Mesenchymal stem cell (in vitro differentiated cells and primary cell): ENCODE measurements around the gene NTN1.
A peak's percentile ranks its signal among the peaks of the same experiment; 100 is the strongest.

ENCODE experiments used
- DNase-seq: peaks from one replicate; pipeline ENCODE4 v3.0.0-alpha.2; 2013
- H2AFZ ChIP-seq: one replicate; pipeline ENCODE4 v1.6.1; 2013; ENCODE audit warnings: low read depth, mild to moderate bottlenecking, control low read depth, inconsistent platforms, low read length, moderate library complexity
- H2AK5ac ChIP-seq: 2 replicates; pipeline ENCODE4 v1.6.1; 2013; ENCODE audit warnings: low read length, moderate library complexity, mild to moderate bottlenecking, inconsistent platforms; ENCODE audit not compliant: severe bottlenecking
- H2BK120ac ChIP-seq: one replicate; pipeline ENCODE4 v1.6.1; 2013; ENCODE audit warnings: low read depth, mild to moderate bottlenecking, inconsistent platforms, low read length, moderate library complexity
- H2BK12ac ChIP-seq, 2 experiments: one replicate each; pipeline ENCODE4 v1.6.1; 2013; ENCODE audit warnings: inconsistent platforms in 2 of 2, low read length in 2 of 2, mild to moderate bottlenecking in 2 of 2, moderate library complexity in 2 of 2, control low read depth in 1 of 2
- H2BK15ac ChIP-seq: one replicate; pipeline ENCODE4 v1.6.1; 2013; ENCODE audit warnings: mild to moderate bottlenecking, low read depth, inconsistent platforms; ENCODE audit not compliant: poor library complexity, severe bottlenecking
- H2BK5ac ChIP-seq: 2 replicates; pipeline ENCODE4 v1.6.1; 2013; ENCODE audit warnings: low read depth, mild to moderate bottlenecking, low read length, control low read depth, inconsistent platforms; ENCODE audit not compliant: poor library complexity, severe bottlenecking
- H3K14ac ChIP-seq, 2 experiments: one replicate each; pipeline ENCODE4 v1.6.1; 2013; ENCODE audit warnings: inconsistent platforms in 2 of 2, low read length in 2 of 2, control low read depth in 1 of 2, mild to moderate bottlenecking in 1 of 2, moderate library complexity in 1 of 2
- H3K18ac ChIP-seq, 2 experiments: one replicate each; pipeline ENCODE4 v1.6.1; 2013; ENCODE audit warnings: inconsistent platforms in 2 of 2, low read length in 2 of 2, control low read depth in 1 of 2, low read depth in 1 of 2, mild to moderate bottlenecking in 1 of 2
- H3K23ac ChIP-seq, 2 experiments: one replicate each; pipeline ENCODE4 v1.6.1; 2013; ENCODE audit warnings: inconsistent platforms in 2 of 2, low read length in 2 of 2, mild to moderate bottlenecking in 2 of 2, moderate library complexity in 2 of 2, control low read depth in 1 of 2
- H3K27ac ChIP-seq: 2 replicates; pipeline ENCODE4 v1.5.1; 2013; ENCODE audit warnings: mild to moderate bottlenecking, moderate library complexity, low read length, control low read depth, inconsistent platforms; ENCODE audit not compliant: poor library complexity, severe bottlenecking
- H3K27me3 ChIP-seq, 2 experiments: 2 replicates each; pipeline versions ENCODE4 v1.6.1 to v1.7.0; 2013; ENCODE audit warnings: low read length in 2 of 2, mild to moderate bottlenecking in 2 of 2, moderate library complexity in 2 of 2, control low read depth in 1 of 2, inconsistent platforms in 1 of 2; ENCODE audit not compliant: control insufficient read depth in 1 of 2, insufficient read depth in 1 of 2
- H3K36me3 ChIP-seq, 2 experiments: 2 replicates each; pipeline versions ENCODE4 v1.6.1 to v1.7.0; 2013; ENCODE audit warnings: low read length in 2 of 2, control low read depth in 1 of 2, inconsistent platforms in 1 of 2, low read depth in 1 of 2, mild to moderate bottlenecking in 1 of 2; ENCODE audit not compliant: insufficient read depth in 2 of 2, control insufficient read depth in 1 of 2
- H3K4ac ChIP-seq, 2 experiments: one replicate each; pipeline ENCODE4 v1.6.1; 2013; ENCODE audit warnings: inconsistent platforms in 2 of 2, low read length in 2 of 2, mild to moderate bottlenecking in 2 of 2, moderate library complexity in 2 of 2, control low read depth in 1 of 2, low read depth in 1 of 2
- H3K4me1 ChIP-seq: 2 replicates; pipeline ENCODE4 v1.6.1; 2013; ENCODE audit warnings: low read depth, low read length, control low read depth; ENCODE audit not compliant: control insufficient read depth, insufficient read depth
- H3K4me2 ChIP-seq: 2 replicates; pipeline ENCODE4 v1.6.1; 2013; ENCODE audit warnings: low read length, mild to moderate bottlenecking, inconsistent platforms; ENCODE audit not compliant: poor library complexity, severe bottlenecking
- H3K4me3 ChIP-seq, 2 experiments: 2 replicates each; pipeline versions ENCODE4 v1.5.1 to v1.7.0; 2013; ENCODE audit warnings: low read length in 2 of 2, mild to moderate bottlenecking in 2 of 2, control low read depth in 1 of 2, low read depth in 1 of 2; ENCODE audit not compliant: insufficient read depth in 1 of 2
- H3K79me1 ChIP-seq: replicated peaks from 2 replicates; pipeline ENCODE4 v1.6.1; 2013; ENCODE audit warnings: mild to moderate bottlenecking, control low read depth, low read length, inconsistent platforms; ENCODE audit not compliant: poor library complexity, severe bottlenecking
- H3K9ac ChIP-seq: 2 replicates; pipeline ENCODE4 v1.7.0; 2013; ENCODE audit warnings: mild to moderate bottlenecking, low read length, moderate library complexity
- H3K9me3 ChIP-seq: 2 replicates; pipeline ENCODE4 v1.7.0; 2013; ENCODE audit warnings: mild to moderate bottlenecking, low read length; ENCODE audit not compliant: control insufficient read depth
- H4K8ac ChIP-seq: one replicate; pipeline ENCODE4 v1.6.1; 2013; ENCODE audit warnings: inconsistent platforms, mild to moderate bottlenecking, low read length, moderate library complexity
- H4K91ac ChIP-seq: one replicate; pipeline ENCODE4 v1.6.1; 2013; ENCODE audit warnings: mild to moderate bottlenecking, low read length, inconsistent platforms
- WGBS: methylation state at CpG from one replicate; pipeline ENCODE4 v1.1.7; 2013; ENCODE audit warnings: mixed read lengths; 5-methylcytosine and 5-hydroxymethylcytosine counted together

NTN1 gene

GRCh38 chr17:9211133-9211765 is 189.9 kb downstream of the NTN1 start:
- no peak overlapping the region for H3K14ac ChIP-seq
- WGBS, result 58% methylated on average over 13 of the region's 13 CpGs
- H2AFZ ChIP-seq, result no peak overlapping the region
- no peak overlapping the region for H2BK120ac ChIP-seq
- no peaks in the 10 kb centered on the region for H3K79me1 ChIP-seq
- H2BK12ac ChIP-seq, result no peak overlapping the region
- H3K4me2 ChIP-seq, result no peak overlapping the region
- H2BK15ac ChIP-seq, result no peak overlapping the region
- no peak overlapping the region for H4K8ac ChIP-seq
- no peak for DNase-seq
- H2AK5ac ChIP-seq, result no peak overlapping the region
- no peak overlapping the region for H3K9ac ChIP-seq
- H3K27ac ChIP-seq, result no peak overlapping the region
- H4K91ac ChIP-seq, result no peak overlapping the region
- H3K23ac ChIP-seq, result no peak overlapping the region
- no peak overlapping the region for H3K4ac ChIP-seq
- H3K4me3 ChIP-seq, result no peak overlapping the region
- H3K9me3 ChIP-seq, result peaks cover 16% of the 10 kb centered on the region
- H2BK5ac ChIP-seq, result no peak overlapping the region
- H3K27me3 ChIP-seq, result peaks cover 12 to 23% of the 10 kb centered on the region in 2 experiments
- no peak overlapping the region for H3K18ac ChIP-seq
- no peaks in the 10 kb centered on the region for H3K36me3 ChIP-seq
- peaks cover 4% of the 10 kb centered on the region for H3K4me1 ChIP-seq

GRCh38 chr17:9212376-9213302 is 191.3 kb downstream of the NTN1 start:
- H3K36me3 ChIP-seq, result no peaks in the 10 kb centered on the region
- peaks cover 19% of the 10 kb centered on the region for H3K9me3 ChIP-seq
- no peak overlapping the region for H4K8ac ChIP-seq
- H3K79me1 ChIP-seq, result no peaks in the 10 kb centered on the region
- no peak overlapping the region for H3K4ac ChIP-seq
- no peak overlapping the region for H2BK120ac ChIP-seq
- no peak overlapping the region for H3K9ac ChIP-seq
- H2BK12ac ChIP-seq, result no peak overlapping the region
- H3K27me3 ChIP-seq, result peaks cover 12 to 13% of the 10 kb centered on the region in 2 experiments
- H2AFZ ChIP-seq, result no peak overlapping the region
- H2BK15ac ChIP-seq, result no peak overlapping the region
- no peak overlapping the region for H2AK5ac ChIP-seq
- H3K4me3 ChIP-seq, result no peak overlapping the region
- peak overlapping the region in 1 of 2 experiments; percentile 3 for H3K14ac ChIP-seq
- 91% methylated on average over 30 of the region's 30 CpGs for WGBS
- H3K23ac ChIP-seq, result no peak overlapping the region
- no peak overlapping the region for H2BK5ac ChIP-seq
- no peak overlapping the region for H3K4me2 ChIP-seq
- H3K18ac ChIP-seq, result no peak overlapping the region
- no peak overlapping the region for H4K91ac ChIP-seq
- no peak overlapping the region for H3K27ac ChIP-seq
- DNase-seq, result no peak
- peaks cover 4% of the 10 kb centered on the region for H3K4me1 ChIP-seq

GRCh38 chr17:9213303-9213640 is 192.0 kb downstream of the NTN1 start:
- no peak overlapping the region for H2BK15ac ChIP-seq
- no peak overlapping the region for H2AK5ac ChIP-seq
- no peaks in the 10 kb centered on the region for H3K79me1 ChIP-seq
- DNase-seq, result no peak
- no peak overlapping the region for H3K18ac ChIP-seq
- H2BK5ac ChIP-seq, result no peak overlapping the region
- H3K27me3 ChIP-seq, result peaks cover 12% of the 10 kb centered on the region in 2 experiments
- H3K4ac ChIP-seq, result no peak overlapping the region
- H4K91ac ChIP-seq, result no peak overlapping the region
- H3K23ac ChIP-seq, result no peak overlapping the region
- no peak overlapping the region for H3K27ac ChIP-seq
- no peaks in the 10 kb centered on the region for H3K36me3 ChIP-seq
- peaks cover 4% of the 10 kb centered on the region for H3K4me1 ChIP-seq
- no peak overlapping the region for H3K4me3 ChIP-seq
- no peak overlapping the region for H3K9ac ChIP-seq
- peaks cover 19% of the 10 kb centered on the region for H3K9me3 ChIP-seq
- no peak overlapping the region for H3K4me2 ChIP-seq
- 69% methylated on average over 3 of the region's 3 CpGs for WGBS
- H2BK12ac ChIP-seq, result no peak overlapping the region
- no peak overlapping the region for H4K8ac ChIP-seq
- H2AFZ ChIP-seq, result no peak overlapping the region
- H2BK120ac ChIP-seq, result no peak overlapping the region
- H3K14ac ChIP-seq, result no peak overlapping the region

- Histone ChIP-seq H3K4me3 (no peak overlapping the region), H3K27me3 (peaks cover 4 to 5% of the 10 kb centered on the region in 2 experiments), H2AFZ (no peak overlapping the region), H3K9ac (no peak overlapping the region), H2BK12ac (no peak overlapping the region), H3K27ac (no peak overlapping the region), H2AK5ac (no peak overlapping the region), H3K9me3 (peaks cover 19% of the 10 kb centered on the region), H2BK120ac (no peak overlapping the region), H3K18ac (no peak overlapping the region), H3K4me1 (peaks cover 2% of the 10 kb centered on the region), H2BK15ac (no peak overlapping the region), H3K79me1 (no peaks in the 10 kb centered on the region), H3K23ac (no peak overlapping the region), H4K91ac (no peak overlapping the region), H4K8ac (no peak overlapping the region), H3K14ac (no peak overlapping the region), H3K4ac (no peak overlapping the region), H3K36me3 (no peaks in the 10 kb centered on the region), H2BK5ac (no peak overlapping the region), H3K4me2 (no peak overlapping the region)
- DNase-seq, result no peak
These were observed 194.2 kb downstream of the NTN1 start for GRCh38 chr17:9215465-9215864.
